ELF-1 (cell line): ENCODE measurements around the gene PLCB1.

Experiments used
- DNase-seq: peaks from one replicate; pipeline ENCODE4 v3.0.0-alpha.2; 2016; ENCODE audit warnings: low read depth, low spot score

Gene PLCB1

GRCh38 chr20:8718279-8718678, 586.2 kb downstream of the PLCB1 start:
- no peak for DNase-seq

- no peak for DNase-seq
These were observed 588.0 kb downstream of the PLCB1 start for GRCh38 chr20:8720089-8720488.

DNA sequence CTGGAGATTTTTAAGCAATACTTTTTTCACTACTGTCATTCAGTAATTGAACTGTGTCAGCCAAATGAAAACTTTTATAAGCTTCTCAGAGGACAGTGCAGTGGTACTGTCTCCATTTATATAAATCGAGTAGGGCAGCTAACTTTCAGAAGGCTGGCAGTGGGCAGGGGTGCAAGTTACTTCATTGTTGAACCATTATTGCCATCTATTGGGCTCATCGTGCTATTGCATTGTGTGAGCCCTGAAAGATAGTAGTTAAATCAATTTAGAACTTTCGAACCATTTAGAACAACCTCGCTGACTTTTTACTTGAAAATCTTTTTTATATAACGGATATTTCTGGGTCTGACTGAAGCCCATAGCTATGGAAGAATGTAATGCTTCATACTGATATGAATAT, 589.0 kb downstream of the PLCB1 start:
- peak; percentile 14 for DNase-seq

DNA sequence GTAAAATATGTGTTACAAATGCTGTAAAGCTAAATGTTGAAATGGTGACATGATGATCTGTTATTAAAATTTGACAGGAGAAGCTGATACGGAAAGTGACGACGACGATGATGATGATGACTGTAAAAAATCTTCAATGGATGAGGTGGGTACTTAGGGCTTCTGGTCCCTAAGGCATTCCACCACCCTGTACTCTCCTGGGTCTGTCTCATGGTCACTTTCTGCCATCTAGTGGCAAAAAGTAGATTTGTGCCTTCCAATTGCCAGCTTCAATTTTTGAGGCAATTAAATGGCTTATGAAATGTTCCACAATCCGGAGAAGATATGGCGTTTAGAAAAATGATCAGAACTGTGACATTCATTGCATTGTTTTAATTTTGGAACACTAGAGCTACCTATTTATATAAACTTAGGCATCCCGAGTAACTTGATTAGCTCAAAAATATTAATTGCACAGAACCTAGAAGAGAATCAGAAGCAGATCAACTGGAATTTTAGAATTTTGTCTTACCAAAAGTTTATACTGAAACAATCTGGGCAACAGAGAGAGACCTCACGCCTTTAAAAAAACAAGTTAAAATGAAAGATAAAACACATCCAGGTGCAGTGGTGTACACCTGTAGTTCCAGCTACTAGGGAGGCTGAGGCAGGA, 590.3 kb downstream of the PLCB1 start:
- peak; percentile 65 for DNase-seq

- no peak for DNase-seq
These were observed 591.2 kb downstream of the PLCB1 start for GRCh38 chr20:8723296-8723695.

DNA sequence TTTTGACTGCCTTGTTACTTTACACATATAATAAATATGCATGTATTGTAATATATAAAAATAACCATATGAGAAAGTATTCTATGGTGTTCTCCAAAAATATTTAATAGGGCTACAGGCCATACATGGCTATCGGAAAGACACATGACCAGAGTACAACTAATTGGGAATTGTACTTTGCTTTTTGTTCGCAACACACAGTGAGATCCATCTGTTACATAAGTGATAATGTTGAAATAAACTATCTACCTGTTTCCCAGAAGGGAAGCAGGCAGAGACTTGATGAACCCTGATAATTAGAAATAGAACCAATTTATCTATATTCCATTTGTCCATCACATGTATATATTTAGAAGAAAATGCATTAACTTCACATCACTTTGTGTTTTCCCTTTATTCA, 592.8 kb downstream of the PLCB1 start:
- DNase-seq, result no peak

GRCh38 chr20:8726460-8726859, 594.4 kb downstream of the PLCB1 start:
- no peak for DNase-seq

DNA sequence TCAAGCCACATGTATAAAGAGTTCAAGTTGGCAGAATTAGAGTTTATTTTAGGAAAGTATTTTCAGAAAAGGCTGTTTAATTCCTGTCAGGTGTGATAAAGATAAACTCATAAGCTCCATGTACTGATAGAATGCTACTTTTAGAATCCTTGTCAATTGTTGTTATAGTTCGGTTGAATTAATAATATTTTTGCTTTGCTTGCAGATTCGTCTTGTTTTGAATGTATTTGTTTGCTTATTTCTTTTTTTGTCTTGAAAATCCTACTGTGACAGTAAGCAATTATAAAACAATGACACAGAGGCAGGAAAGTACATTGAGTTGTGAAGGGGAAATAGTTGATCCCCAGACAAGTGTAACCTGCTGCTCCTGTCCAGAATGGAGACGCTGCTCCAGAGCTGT, 602.9 kb downstream of the PLCB1 start:
- DNase-seq, result no peak

- DNase-seq, result no peak
These were observed 603.6 kb downstream of the PLCB1 start for GRCh38 chr20:8735674-8736073.

- no peak for DNase-seq
These were observed 608.2 kb downstream of the PLCB1 start for GRCh38 chr20:8740265-8740664.

GRCh38 chr20:8744228-8744844, 612.3 kb downstream of the PLCB1 start:
- no peak for DNase-seq

DNA sequence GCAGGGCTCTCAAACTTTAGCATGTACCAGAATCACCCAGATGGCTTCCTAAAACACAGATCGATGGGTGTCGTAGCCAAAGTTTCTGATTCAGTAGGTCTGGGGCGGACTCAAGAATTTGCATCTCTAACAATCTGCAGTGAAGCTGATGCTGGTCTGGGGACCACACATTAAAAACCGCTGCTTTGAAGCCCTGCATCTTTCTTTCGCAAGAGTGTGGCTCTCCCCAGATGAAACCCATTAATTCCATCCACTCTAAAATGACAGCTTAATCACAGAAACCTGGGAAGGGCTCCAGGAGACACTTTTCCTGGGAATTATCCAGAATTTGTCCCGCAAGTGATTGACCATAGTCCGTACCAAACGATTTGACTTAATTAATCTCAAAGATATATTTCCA, 617.0 kb downstream of the PLCB1 start:
- DNase-seq, result no peak

DNA sequence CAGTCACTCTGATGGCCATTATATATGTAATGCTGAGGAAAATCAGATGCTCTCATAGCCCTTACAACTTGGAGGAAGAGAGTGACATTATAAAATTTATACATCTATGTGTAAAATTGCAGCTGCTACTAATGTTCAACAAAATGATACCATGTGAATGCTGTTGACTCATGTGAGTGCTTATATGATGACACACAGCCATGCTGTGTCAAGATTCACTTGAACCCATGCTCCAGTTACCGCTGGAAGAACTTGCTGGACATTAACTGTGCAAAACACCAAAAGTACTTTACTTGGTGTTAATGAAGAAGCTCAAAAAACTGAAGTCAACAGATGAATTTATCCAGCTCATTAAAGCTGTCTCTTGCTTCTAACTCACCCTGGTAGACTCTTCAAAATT, 617.9 kb downstream of the PLCB1 start:
- no peak for DNase-seq

GRCh38 chr20:8755340-8756118, 623.5 kb downstream of the PLCB1 start:
- no peak for DNase-seq

DNA sequence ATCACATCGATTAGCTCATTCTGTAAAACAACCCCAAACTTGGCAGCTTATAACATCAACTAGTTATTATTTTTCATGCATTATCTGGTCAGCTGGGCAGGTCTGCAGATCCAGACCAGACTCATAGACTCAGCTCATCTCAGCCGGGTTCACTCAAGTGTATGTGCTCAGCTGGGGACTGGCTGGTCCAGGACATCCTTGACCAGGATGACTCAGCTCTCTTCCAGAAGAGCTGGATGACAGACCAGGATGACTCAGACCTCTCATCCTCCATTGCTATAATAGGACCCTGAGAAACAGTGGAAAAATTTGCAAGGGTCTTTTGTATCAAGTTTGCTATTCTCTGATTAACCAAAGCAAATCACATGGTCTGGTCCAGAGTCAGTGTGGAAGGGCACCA, 624.3 kb downstream of the PLCB1 start:
- peak; percentile 9 for DNase-seq

- DNase-seq, result no peak
These were observed 625.1 kb downstream of the PLCB1 start for GRCh38 chr20:8757146-8757545.

- no peak for DNase-seq
These were observed 632.4 kb downstream of the PLCB1 start for GRCh38 chr20:8764344-8764962.

DNA sequence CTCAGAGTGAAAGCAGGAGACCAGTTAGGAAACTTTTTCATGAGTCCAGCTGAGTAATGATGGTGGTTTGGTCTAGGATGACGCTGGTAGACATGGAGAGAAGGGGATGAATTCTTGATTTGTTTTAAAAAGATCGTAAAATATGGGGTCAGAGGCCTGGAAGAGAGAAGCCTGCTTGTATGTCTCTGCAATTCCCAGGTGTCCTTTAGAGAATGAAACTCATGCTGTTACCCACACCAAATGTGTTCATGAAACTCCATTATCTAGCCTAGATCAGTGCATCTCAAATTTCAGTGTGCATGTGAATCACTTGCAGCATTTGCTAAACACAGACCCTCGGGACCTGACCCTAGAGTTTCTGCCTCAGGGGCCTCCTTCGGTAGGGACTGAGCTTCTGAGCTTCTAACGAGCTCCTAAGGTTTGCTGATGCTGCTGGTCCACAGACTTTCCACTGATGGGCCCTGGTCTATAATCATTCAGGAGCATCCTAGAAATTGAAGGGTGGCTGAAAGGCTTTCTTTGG, 634.9 kb downstream of the PLCB1 start:
- DNase-seq, result peak; percentile 4

- no peak for DNase-seq
These were observed 642.3 kb downstream of the PLCB1 start for GRCh38 chr20:8774412-8774811.

DNA sequence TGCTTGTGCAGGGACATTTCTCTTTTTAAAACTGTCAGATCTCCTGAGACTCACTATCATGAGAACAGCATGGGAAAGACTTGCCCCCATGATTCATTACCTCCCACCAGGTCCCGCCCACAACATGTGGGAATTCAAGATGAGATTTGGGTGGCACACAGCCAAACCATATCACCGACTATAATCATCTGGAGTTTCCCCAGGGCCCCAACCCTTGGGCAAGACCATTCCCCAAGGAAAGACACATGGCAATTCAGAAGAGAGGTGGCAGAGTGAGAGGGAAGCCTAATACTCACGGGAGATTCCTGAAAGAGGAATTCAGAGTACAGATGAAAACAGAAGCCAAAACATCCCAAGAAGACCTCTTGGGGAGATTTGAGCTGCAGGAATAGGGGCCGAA, 645.8 kb downstream of the PLCB1 start:
- DNase-seq, result no peak

DNA sequence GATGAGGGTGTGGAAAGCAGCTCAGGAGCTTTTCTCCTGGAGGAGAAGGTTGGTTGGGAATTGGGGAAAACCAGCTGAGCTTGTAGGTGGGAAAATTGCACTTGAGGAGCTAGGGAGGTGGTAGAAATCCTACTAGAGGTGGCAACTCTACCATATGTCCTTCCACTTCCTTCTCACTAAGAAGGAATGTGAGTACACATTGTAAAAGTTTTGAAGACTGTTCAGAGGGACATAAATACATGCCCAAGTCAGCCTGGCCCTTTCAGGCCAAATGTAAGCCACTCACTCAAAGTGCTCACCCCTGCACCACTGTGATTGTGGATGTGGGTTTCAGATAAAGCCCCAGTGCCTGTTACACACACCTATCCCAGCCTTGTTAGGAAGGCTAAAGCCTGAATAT, 646.3 kb downstream of the PLCB1 start:
- DNase-seq, result no peak

DNA sequence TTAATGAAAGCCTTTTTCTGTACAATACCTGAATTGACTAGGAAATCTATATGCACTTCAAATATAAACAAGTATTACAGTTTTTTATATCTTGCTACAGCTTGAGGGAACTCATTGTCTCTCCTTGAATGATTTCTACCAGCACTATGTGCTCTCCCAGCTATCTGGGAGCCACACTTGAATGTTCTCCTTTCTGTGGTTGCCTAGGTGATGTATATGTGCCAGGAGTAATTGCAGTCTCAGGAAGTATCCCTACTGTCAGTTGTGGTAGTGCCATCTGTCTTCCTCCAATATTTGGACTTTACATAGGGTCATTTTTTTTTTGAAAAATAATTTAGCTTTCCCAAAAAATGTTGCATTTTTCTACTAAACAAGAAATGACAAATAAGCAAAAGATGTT, 648.8 kb downstream of the PLCB1 start:
- DNase-seq, result no peak
